Measurements from ENCODE around the gene PCSK5. TPM values are rescaled to one million over a fixed set of nuclear protein-coding genes. Genes with fewer than 3 reads are reported as not detected.

PCSK5 gene
- total and polyA plus RNA-seq, 2 of the 8 experiments (the other 6 are each of a cell fraction or from before 2014, with no cell fraction given): 5.5 to 10.7 TPM

DNA sequence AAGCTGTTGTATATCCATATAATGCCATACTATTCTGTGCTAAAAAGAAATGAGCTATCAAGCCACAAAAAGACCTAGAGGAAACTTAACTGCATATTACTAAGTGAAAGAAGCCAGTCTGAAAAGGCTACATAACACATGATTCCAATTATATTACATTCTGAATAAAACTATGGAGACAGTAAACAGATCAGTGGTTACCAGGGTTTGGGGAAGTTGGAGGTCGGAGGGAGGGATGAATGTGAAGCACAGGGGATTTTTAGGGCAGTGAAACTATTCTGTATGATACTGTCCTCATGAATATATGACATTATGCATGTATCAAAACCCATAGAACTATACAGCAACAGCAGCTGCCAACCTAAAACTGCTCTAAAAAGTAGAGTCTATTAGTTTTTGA lies 509.4 kb downstream of the PCSK5 start (continued):
- TF ChIP-seq GABPA (IDR thresholded peaks at IDR 0.05; ENCODE audit: borderline replicate concordance, insufficient read depth, low read length) (no peak), EGR1 (IDR thresholded peaks at IDR 0.05; ENCODE audit: borderline replicate concordance, low read depth, low read length) (no peak), E2F6 (IDR thresholded peaks at IDR 0.05) (no peak), FOSL1 (IDR thresholded peaks at IDR 0.05; ENCODE audit: insufficient read depth, low read depth, low read length) (no peak)
